HFF-Myc (cell line): ENCODE results near the gene DNER.

Experiments used
- DNase-seq: peaks from one replicate; pipeline ENCODE4 v3.0.0-alpha.2; 2011; ENCODE audit warnings: low read depth; ENCODE audit errors: extremely low read depth
- H3K4me3 ChIP-seq: replicated peaks from 2 replicates; pipeline ENCODE4 v1.5.1; 2011; ENCODE audit warnings: low read depth, mild to moderate bottlenecking, control low read depth, low read length
- CTCF ChIP-seq: IDR thresholded peaks from 2 replicates; pipeline ENCODE4 v1.5.1; 2012; ENCODE audit warnings: mild to moderate bottlenecking, low read depth, low read length, control low read depth; ENCODE audit errors: missing control alignments

The DNER gene

GRCh38 chr2:229740279-229740678, 25.9 kb upstream of the DNER start:
- no peak for TF ChIP-seq CTCF
- no peak overlapping the region for H3K4me3 ChIP-seq
- DNase-seq: no peak

GRCh38 chr2:229738024-229738625, 23.8 kb upstream of the DNER start:
- H3K4me3 ChIP-seq: no peak overlapping the region
- DNase-seq: no peak
- no peak for TF ChIP-seq CTCF

- TF ChIP-seq CTCF: no peak
- no peak overlapping the region for H3K4me3 ChIP-seq
- no peak for DNase-seq
Observed at GRCh38 chr2:229734410-229734809, 20.1 kb upstream of the DNER start.

- no peak for DNase-seq
- no peak for TF ChIP-seq CTCF
- H3K4me3 ChIP-seq: no peak overlapping the region
Observed at GRCh38 chr2:229733611-229734245, 19.4 kb upstream of the DNER start.

- no peak for DNase-seq
- no peak overlapping the region for H3K4me3 ChIP-seq
- TF ChIP-seq CTCF: no peak
Observed at GRCh38 chr2:229732897-229733296, 18.5 kb upstream of the DNER start.

- no peak overlapping the region for H3K4me3 ChIP-seq
- TF ChIP-seq CTCF: no peak
- DNase-seq: peak; percentile 56
Observed at GRCh38 chr2:229731916-229732315, 17.6 kb upstream of the DNER start.
